NCI-H748 (cell line): Measurements from ENCODE around the gene SELENOM.
"Not testable (repeated sequence)": the region's sequence is repeated elsewhere in the genome, so short reads cannot be mapped to it uniquely, and the experiment has no call there.

ENCODE experiments used
- DNase-seq: peaks from one replicate; lab custom pipeline; 2025; ENCODE audit not compliant: unreplicated experiment; lab: John Stamatoyannopoulos, UW

SELENOM gene

DNA sequence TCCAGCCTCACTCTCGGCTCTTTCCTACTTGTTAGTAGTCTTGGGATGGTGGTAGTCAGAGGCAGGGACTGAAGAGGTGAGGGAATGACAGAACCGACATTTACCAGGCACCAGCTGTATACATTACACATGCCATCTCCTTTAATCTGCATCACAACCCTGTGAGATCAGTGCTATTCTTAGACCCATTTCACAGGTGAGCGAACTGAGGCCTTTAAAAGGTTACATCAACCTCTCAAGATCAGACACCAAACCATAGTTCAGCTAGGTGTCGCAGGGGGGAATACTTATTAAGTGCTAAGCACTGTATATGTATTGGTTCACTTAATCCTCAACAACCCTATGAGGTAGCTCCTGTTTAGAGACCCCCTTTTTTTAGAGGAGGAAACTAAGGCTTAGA is 27.3 kb upstream of the SELENOM start:
- DNase-seq, result no peak

DNA sequence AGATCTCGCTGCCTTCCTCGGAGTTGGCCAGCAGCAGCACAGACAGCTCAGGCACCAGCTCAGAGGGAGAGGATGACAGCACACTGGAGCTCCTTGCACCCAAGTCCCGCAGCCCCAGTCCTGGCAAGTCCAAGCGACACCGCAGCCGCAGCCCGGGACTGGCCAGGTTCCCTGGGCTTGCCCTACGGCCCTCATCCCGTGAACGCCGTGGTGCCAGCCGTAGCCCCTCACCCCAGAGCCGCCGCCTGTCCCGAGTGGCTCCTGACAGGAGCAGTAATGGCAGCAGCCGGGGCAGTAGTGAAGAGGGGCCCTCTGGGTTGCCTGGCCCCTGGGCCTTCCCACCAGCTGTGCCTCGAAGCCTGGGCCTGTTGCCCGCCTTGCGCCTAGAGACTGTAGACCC is 26.5 kb upstream of the SELENOM start:
- DNase-seq, result no peak

DNA sequence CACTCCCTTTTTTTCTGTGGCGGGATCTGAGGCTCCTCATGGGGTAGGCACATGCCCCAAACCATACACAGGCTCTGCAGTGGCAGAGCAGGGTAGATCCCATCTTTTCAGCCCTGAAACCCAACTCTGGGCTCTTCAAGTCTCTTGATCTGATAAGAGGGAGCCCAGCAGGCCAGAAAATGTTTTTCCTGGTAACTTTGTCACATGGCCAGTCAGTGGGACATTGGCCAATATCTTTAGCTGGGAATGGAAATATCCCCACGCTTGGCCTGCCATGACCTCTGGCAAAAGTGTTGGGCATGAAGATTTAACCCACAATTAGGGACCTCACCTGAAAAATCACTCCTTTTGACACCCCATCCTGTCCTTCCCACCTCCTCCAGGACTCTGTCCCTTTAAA is 23.5 kb upstream of the SELENOM start:
- DNase-seq, result no peak

DNA sequence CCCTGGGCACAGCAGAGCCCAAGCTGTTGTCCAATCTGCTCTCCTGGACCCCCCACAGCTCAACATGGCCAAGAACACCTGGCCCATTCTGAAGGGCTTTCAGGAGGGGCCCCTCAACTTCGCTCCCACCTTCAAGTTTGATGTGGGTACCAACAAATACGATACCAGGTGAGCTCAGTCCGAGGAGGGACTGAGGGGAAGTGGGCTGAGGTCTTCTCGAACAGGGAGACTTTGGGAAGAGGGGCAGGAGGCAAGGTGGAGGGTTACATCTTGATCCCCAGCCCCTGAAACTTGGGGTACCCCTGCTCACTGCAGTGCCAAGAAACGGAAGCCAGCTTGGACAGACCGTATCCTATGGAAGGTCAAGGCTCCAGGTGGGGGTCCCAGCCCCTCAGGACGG is 20.8 kb upstream of the SELENOM start:
- DNase-seq, result no peak

DNA sequence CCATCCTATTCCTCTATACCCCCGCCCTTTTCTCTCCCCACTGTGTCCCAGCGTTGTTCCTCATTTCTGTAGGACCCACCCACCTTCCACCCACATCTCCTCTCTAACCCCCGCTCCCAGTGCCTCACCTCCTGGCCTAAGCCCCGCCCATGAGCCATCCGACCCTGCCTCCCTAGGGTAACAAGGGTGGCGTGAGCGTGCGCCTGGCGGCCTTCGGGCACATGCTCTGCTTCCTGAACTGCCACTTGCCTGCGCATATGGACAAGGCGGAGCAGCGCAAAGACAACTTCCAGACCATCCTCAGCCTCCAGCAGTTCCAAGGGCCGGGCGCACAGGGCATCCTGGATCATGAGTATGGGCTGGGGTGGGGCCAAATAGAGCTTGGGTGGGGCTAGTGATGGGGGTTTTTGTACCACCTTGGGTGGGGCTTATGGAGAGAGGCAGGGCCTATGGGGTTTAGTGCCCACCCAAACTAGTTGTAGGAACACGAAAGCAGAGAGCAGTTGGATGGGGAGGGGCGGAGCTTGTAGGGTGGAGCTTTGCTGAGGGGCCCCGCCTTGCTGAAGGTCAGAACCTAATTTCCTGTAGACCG is 19.9 kb upstream of the SELENOM start:
- DNase-seq, result no peak

DNA sequence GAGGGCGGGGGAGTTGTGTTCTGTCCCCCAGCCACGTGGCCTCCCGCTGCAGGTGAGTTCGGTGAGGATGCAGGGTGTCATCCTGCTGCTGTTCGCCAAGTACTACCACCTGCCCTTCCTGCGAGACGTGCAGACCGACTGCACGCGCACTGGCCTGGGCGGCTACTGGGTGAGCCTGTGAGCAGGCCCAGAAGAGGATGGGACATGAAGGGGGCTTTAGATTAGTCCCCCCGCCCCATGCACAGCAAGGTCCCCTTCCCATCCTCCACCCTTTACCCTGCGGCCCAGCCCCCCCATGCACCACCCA is 19.5 kb upstream of the SELENOM start:
- no peak for DNase-seq

DNA sequence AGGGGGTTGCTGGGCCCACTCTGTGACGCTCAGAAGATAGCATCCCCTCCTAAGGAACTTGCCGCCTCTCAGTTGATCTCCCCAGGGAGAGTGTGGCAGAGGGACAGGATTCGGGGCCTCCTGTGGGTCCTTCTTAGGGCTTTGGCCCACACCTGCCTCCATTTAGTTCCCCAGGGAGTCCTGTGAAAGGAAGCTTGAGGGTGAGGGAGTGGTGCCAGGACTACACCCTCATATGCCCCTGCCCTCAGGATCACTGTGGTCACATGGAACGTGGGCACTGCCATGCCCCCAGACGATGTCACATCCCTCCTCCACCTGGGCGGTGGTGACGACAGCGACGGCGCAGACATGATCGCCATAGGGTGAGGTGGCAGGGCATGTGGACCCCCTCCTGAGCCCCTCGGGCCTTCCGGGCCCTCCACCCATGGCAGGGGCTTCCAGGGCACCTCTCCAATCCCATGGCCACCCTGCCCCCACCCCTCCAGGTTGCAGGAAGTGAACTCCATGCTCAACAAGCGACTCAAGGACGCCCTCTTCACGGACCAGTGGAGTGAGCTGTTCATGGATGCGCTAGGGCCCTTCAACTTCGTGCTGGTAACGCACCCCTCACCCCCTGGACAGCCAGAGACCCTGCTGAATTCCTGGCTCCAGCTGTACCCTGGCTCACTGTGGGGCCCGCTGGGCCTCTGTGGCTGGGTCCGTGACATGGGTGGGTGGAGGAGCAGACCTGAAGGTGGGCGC is 18.9 kb upstream of the SELENOM start:
- no peak for DNase-seq

DNA sequence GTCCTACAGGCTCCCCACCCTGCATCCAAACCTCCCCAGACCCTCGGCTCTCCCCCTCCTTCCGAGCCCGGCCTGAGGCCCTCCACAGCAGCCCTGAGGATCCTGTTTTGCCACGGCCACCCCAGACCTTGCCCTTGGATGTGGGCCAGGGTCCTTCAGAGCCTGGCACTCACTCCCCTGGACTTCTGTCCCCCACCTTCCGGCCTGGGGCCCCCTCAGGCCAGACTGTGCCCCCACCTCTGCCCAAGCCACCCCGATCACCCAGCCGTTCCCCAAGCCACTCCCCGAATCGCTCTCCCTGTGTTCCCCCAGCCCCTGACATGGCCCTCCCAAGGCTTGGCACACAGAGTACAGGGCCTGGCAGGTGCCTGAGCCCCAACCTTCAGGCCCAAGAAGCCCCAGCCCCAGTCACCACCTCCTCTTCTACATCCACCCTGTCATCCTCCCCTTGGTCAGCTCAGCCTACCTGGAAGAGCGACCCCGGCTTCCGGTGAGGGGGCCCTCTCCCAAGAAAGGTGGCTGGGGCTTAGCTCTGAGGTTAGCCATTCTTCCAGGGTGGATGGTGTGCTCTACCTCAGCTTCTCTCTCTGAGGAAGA is 18.3 kb upstream of the SELENOM start:
- DNase-seq, result no peak

DNA sequence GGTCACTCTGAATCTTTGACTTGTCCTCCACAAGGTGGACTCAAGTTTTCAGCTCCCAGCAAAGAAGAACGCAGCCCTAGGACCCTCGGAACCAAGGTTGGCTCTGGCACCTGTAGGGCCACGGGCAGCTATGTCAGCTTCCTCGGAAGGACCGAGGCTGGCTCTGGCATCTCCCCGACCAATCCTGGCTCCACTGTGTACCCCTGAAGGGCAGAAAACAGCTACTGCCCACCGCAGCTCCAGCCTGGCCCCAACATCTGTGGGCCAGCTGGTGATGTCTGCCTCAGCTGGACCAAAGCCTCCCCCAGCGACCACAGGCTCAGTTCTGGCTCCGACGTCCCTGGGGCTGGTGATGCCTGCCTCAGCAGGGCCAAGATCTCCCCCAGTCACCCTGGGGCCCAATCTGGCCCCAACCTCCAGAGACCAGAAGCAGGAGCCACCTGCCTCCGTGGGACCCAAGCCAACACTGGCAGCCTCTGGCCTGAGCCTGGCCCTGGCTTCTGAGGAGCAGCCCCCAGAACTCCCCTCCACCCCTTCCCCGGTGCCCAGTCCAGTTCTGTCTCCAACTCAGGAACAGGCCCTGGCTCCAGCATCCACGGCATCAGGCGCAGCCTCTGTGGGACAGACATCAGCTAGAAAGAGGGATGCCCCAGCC is 17.6 kb upstream of the SELENOM start:
- no peak for DNase-seq

DNA sequence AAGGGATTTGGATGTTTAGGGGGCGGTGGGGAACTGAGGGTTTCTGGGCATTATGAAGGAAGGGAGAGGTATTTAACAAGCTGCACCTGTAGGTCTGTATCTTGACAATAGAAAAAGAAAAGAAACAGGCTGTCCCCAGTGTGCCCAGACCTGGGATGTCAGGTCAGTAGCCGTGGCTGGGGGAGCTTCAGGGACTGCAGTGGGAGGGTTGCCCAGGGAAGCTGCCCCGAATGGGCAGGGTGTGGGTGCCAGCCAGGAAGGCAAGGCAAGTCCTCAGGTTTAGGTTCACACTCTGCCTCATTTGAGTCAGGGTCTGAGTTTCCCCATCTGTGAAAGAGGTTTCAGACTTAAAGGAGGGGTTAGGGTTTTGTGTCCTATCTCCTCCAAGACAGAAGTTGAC is 16.9 kb upstream of the SELENOM start:
- no peak for DNase-seq

DNA sequence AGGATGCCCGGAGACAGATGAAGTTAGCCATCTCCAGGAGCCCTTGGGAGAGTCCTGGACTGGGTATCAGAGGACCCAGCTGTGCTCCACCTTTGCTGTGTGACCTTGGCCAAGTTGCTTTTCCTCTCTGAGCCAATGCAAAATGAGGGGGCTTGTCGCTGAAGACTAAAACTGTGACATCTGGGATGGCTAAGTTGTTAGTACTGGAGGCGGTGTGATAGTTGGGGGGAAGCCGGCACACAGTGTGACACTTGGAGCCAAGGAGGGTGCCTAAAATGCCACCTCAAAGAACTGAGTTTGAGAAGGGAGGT is 15.9 kb upstream of the SELENOM start:
- DNase-seq, result no peak

DNA sequence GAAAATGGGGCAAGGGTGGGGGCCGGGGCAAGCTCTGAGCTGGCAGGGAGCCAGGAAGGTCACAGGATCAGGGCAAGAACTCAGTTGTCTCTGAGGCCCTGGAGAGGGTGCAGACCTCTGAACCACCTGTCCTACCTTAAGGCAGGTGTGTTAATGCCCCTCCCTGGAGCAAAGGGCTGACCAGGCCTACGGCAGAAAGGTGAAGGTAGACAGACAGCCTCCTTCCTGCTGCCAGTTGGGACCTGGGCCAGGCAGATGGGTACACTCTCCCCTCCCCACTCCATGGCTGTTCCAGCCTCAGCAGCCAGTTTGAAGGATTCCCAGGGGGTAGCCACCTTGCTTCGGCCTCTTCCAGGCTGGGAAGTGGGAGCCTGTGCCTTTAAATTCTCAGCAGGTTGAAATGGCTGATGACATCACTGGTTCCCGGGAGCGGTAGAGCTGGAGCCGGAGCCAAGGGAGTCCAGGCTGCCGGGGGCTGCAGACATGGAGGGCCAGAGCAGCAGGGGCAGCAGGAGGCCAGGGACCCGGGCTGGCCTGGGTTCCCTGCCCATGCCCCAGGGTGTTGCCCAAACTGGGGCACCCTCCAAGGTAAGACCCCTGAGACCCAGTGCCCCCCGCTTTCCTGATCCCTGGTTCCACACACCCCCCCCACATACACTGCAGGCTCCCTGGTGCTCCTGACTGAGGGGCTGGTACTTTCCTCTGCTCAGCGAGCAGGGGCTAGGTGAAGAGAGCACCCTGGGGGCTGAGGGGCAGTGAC is 15.3 kb upstream of the SELENOM start, which contains the start of gene INPP5J:
Gene INPP5J, plus strand, starts transcription at position 435 of the 760 bp plus-strand sequence. Its CDS starts 49 bp downstream, at position 484.
- peak; percentile 47 for DNase-seq

DNA sequence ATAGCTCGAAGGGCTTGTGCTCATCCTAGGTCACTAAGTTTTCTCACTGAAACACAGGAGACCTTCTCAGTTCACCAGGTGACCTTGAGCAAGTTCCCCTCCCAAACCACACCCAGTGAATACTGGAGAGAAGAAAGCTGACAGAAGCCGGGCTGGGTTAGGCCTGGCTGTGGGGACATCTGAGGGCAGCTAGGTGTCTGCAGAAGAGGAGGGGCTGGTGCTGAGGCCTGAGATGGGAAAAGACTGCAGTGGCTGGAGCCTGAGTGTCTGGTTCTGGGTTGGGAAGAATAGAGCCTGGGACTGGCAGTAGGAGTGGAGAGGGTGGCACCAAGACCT is 14.8 kb upstream of the SELENOM start:
- DNase-seq, result no peak

DNA sequence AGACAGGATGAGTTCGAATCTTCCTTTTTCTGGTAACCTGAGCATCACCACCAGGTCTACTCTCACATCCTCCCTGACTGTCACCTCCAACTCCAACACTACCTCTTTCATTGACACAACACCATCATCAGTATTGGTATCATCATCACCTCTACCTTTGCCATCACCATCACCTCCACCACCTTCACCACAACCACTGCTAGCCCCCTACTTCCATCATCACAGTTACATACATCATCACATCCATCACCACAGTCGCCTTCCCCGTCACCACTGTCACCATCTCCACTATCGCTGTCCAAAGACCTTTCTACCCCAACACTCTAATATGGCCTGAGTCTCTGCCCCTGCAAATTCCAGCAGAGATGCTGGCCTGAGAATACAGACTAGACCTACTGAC is 14.0 kb upstream of the SELENOM start:
- no peak for DNase-seq

DNA sequence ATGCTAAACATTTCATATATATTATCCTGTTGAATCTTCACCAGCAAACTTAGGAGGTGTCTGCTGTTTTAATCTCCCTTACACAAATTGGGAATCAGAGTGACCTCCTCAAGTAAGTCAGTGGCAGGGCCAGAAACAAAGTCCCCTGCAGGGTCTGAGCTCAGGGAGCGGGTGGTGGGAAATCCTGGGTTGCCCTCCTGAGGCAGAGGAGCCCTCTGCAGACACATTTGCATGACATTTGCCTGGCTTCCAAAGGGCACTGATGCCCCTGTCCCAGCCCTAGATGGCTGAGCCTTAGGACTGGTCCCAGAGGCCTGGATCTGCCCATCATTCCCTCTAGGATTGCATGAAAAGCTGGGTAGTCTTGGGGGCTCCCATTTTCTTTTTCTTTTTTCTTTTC is 13.3 kb upstream of the SELENOM start:
- no peak for DNase-seq

DNA sequence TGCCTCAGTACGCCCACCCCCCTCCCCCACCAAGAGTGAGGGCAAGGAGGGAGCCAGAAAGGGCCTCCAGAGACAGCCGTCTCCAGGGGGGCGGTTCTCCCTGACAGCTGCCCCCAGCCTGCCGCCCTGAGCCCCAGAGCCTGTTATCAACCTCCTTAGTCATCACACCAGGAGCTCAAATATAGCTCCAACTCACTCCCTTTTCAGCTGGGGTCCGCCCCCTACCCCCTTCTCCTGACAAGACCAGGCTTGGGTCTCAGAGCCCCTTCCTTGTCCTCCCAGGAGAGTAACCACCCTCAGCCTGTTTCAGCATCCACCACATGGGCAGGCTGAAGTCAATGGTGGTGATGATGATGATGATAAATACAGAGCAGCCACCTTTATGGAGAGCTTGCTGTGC is 12.9 kb upstream of the SELENOM start:
- no peak for DNase-seq

DNA sequence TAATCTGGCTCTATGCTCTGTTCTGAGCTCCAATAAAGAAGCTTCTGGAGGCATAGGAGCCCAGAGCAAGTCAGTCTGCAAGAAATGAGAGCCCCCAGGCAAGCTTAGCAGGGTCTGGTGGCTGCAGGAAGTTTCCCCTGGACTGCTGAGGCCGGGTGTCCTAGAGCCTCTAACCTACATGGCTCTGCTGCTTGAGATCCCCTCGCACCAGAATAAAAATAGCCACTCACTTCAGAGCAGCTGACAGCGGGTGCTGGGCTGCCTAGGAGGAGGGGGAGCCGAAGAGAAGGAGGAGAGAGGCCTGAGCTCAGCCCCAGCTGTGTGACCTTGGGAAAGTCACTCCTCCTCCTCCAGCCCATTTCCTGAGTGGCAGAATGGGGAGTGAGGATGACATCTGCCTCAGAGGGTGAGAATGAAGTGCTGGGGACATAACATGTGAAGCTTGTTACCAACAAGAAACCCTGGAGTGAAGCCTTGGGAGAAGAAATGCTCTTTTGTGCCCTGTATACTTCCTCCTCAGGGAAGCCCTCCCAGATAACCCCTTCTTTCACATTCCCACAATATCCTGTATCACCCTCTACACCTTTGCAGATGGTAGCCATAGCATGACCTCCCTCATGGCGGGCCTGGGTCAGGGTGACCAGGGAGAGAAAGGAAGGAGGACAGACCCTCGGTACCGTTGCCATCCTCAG is 11.8 kb upstream of the SELENOM start:
- DNase-seq, result no peak

DNA sequence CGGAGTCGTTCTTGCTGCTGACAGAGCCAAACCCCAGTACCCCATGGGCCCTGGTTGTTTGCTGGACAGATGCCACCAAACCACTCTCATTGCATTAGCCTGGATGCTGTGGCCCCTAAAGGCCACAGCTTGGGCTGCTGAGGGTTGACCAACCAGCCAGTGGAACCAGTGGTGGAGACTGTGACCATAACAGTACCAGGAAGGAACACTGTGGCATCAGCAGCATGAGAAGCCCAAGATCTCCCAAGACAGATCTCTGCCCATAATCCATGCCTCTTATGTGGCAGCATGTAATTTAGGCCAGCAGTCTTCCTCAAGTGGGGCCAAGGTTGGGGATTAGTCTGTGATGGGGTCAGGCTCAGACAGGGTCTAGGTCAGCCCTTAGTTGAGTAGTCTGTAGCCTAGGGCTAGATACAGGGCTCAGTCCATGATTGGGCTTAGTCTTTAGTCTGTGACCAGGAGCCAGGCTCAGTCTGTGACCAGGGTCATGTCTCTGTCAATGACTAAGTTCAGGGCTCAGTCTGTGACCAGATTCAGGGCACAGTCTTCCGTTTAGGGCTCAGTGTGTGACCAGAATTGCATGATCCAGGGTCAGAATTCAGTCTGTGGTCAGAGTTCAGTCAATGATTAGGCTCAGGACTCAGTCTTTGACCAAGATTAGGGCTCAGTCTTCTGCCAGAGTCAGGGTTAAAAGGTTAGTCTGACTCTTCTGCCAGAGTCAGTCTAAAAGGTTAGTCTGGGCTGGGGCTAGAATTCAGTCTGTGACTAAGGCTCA is 10.9 kb upstream of the SELENOM start:
- DNase-seq, result no peak

DNA sequence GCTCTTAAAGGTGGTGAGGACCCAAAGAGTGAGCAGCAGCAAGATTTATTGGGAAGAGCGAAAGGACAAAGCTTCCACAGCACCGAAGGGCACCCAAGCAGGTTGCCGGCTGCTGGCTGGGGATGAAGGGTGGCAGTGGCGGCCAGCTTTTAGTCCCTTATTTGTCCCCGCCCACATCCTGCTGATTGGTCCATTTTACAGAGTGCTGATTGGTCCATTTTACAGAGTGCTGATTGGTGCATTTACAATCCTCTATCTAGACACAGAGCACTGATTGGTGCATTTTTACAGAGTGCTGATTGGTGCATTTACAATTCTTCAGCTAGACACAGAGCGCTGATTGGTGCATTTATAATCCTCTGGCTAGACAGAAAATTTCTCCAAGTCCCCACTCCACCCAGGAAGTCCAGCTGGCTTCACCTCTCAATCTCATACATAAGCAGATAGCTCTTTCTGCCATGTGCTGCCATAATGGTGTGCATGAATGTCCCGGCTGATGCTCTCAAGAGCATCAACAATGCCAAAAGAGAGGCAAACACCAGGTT is 5.3 kb upstream of the SELENOM start:
- not testable (repeated sequence) for DNase-seq

DNA sequence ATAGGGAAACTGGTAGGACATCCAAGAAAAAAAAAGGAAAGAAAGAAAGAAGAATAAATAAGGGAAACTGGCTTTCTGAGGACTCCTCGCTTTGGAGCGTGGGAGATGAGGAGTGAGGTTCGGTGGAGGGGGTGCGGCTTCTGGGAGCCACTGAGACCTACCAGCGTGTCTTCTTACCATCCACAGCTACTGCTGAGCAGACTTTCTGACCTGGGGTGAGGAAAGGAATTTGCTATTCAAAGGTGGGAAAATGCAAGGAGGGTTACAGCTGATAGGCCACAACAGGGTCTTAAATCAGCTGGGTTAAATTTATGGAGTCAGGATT is 488 bp upstream of the SELENOM start:
- DNase-seq, result no peak
